Liver (tissue), 9 donors: Measurements from ENCODE around the gene PTK6. TPM values are rescaled to one million over a fixed set of nuclear protein-coding genes. Genes with fewer than 3 reads are reported as not detected.

ENCODE experiments used
- DNase-seq: peaks from one replicate; pipeline ENCODE4 v3.0.0-alpha.2; 2017; ENCODE audit warnings: low spot score
- H3K27ac ChIP-seq, 2 donors: one replicate each; pipeline ENCODE4 v1.7.0; 2013; ENCODE audit warnings: inconsistent platforms in 2 of 2, low read length in 2 of 2, control low read depth in 1 of 2, low read depth in 1 of 2, mild to moderate bottlenecking in 1 of 2
- H3K27me3 ChIP-seq, 4 donors: one replicate each; pipeline versions ENCODE4 v1.6.1 to v1.7.0; 2013; ENCODE audit warnings: low read length in 3 of 4, inconsistent platforms in 1 of 4, mild to moderate bottlenecking in 1 of 4, moderate library complexity in 1 of 4; ENCODE audit not compliant: control insufficient read depth in 4 of 4, insufficient read depth in 4 of 4
- H3K36me3 ChIP-seq, 4 donors: one replicate each; pipeline versions ENCODE4 v1.6.1 to v1.7.0; 2013; ENCODE audit warnings: low read length in 3 of 4, mild to moderate bottlenecking in 3 of 4, low read depth in 1 of 4, moderate library complexity in 1 of 4; ENCODE audit not compliant: control insufficient read depth in 4 of 4, insufficient read depth in 3 of 4
- H3K4me1 ChIP-seq, 4 donors: one replicate each; pipeline versions ENCODE4 v1.6.1 to v1.7.0; 2013; ENCODE audit warnings: low read length in 3 of 4, mild to moderate bottlenecking in 3 of 4, moderate library complexity in 1 of 4; ENCODE audit not compliant: control insufficient read depth in 4 of 4, insufficient read depth in 4 of 4
- H3K4me3 ChIP-seq, 3 donors: one replicate each; pipeline versions ENCODE4 v1.6.1 to v1.7.0; 2013; ENCODE audit warnings: low read length in 3 of 3, control low read depth in 1 of 3, low read depth in 1 of 3, mild to moderate bottlenecking in 1 of 3
- H3K9ac ChIP-seq, 2 donors: one replicate each; pipeline ENCODE4 v1.7.0; 2013; ENCODE audit warnings: low read length in 2 of 2, mild to moderate bottlenecking in 2 of 2, moderate library complexity in 2 of 2, control low read depth in 1 of 2, low read depth in 1 of 2
- H3K9me3 ChIP-seq, 4 donors: one replicate each; pipeline versions ENCODE4 v1.6.1 to v1.7.0; 2013; ENCODE audit warnings: low read length in 3 of 4; ENCODE audit not compliant: control insufficient read depth in 4 of 4
- CTCF ChIP-seq: fragments of 150-350 bp; IDR thresholded peaks from 2 replicates; pipeline ENCODE4 v1.5.1; 2017; ENCODE audit warnings: improper control_type of control experiment, low read depth, low read length; ENCODE audit not compliant: missing input control
- EGR1 ChIP-seq, 2 donors: IDR thresholded peaks; 2 replicates each; pipeline ENCODE4 v1.6.1; 2016 to 2018; ENCODE audit warnings: antibody characterized with exemption in 2 of 2, low read depth in 2 of 2
- FOXA1 ChIP-seq: IDR thresholded peaks from 2 replicates; pipeline ENCODE4 v1.6.1; 2016; ENCODE audit warnings: antibody characterized with exemption
- GABPA ChIP-seq, 2 donors: IDR thresholded peaks in 1 of 2; conservative IDR thresholded peaks in 1 of 2; 2 replicates each; pipeline ENCODE4 v1.6.1; 2016; ENCODE audit warnings: antibody characterized with exemption in 2 of 2, mild to moderate bottlenecking in 1 of 2, moderate library complexity in 1 of 2
- HNF4A ChIP-seq, 2 donors: conservative IDR thresholded peaks; 2 replicates each; pipeline ENCODE4 v1.6.1; 2016; ENCODE audit warnings: antibody characterized with exemption in 2 of 2, mild to moderate bottlenecking in 2 of 2
- HNF4G ChIP-seq: IDR thresholded peaks from 2 replicates; pipeline ENCODE4 v1.6.1; 2016; ENCODE audit warnings: antibody characterized with exemption
- MAX ChIP-seq: IDR thresholded peaks from 2 replicates; pipeline ENCODE4 v1.6.1; 2016; ENCODE audit warnings: antibody characterized with exemption
- NR2F2 ChIP-seq: IDR thresholded peaks from 2 replicates; pipeline ENCODE4 v1.6.1; 2016; ENCODE audit warnings: antibody characterized with exemption
- RAD21 ChIP-seq, 2 donors: IDR thresholded peaks; 2 replicates each; pipeline ENCODE4 v1.6.1; 2016; ENCODE audit warnings: antibody characterized with exemption in 2 of 2, mild to moderate bottlenecking in 2 of 2
- REST ChIP-seq: IDR thresholded peaks from 2 replicates; pipeline ENCODE4 v1.6.1; 2016; ENCODE audit warnings: antibody characterized with exemption, mild to moderate bottlenecking
- RXRA ChIP-seq, 2 donors: IDR thresholded peaks; 2 replicates each; pipeline ENCODE4 v1.6.1; 2017 to 2018; ENCODE audit warnings: antibody characterized with exemption in 2 of 2, mild to moderate bottlenecking in 1 of 2
- TAF1 ChIP-seq: conservative IDR thresholded peaks from 2 replicates; pipeline ENCODE4 v1.6.1; 2016; ENCODE audit warnings: antibody characterized with exemption, mild to moderate bottlenecking
- YY1 ChIP-seq: IDR thresholded peaks from 2 replicates; pipeline ENCODE4 v1.6.1; 2016; ENCODE audit warnings: antibody characterized with exemption, mild to moderate bottlenecking
- ZBTB33 ChIP-seq: IDR thresholded peaks from 2 replicates; pipeline ENCODE4 v1.6.1; 2016; ENCODE audit warnings: antibody characterized with exemption
- WGBS: extraction: QIAGEN DNeasy Blood & Tissue Kit; methylation state at CpG from one replicate; pipeline ENCODE4 v1.1.7; 2013; 5-methylcytosine and 5-hydroxymethylcytosine counted together
- polyA plus RNA-seq, 2 donors: library from polyadenylated mRNA; stranded (reverse) in 1 of 2; unstranded in 1 of 2; fragments of 200-250 nt in 1 of 2; fragments of >200 nt in 1 of 2; fragmentation: Nextera tagmentation in 1 of 2; extraction: Ambion mirVana in 1 of 2; gene quantifications; one replicate each; pipeline versions ENCODE4 v1.2.1 to v1.2.3, GENCODE V29; 2013 to 2015
- total RNA-seq, 2 donors: library from RNA; depleted of rRNA; stranded (reverse); fragments of >200 nt; gene quantifications; one replicate each; pipeline ENCODE4 v1.2.3, GENCODE V29; 2014
- TF ChIP-seq, protein P1 (sequence below): IDR thresholded peaks from 2 replicates; pipeline ENCODE4 v1.6.1; 2016; ENCODE audit warnings: antibody characterized with exemption
- donor health status: healthy.
- donor health status: healthy.
- donor health status: healthy.
- donor health status: healthy.
- donor health status: healthy.

Gene PTK6
- total and polyA plus RNA-seq, 4 donors, result 0.05 to 1.2 (median 0.23) TPM

- no peak overlapping the region for H3K9ac ChIP-seq
- H3K9me3 ChIP-seq, result peaks cover 0 to 2% (median 0%) of the 10 kb centered on the region in 4 donors
- DNase-seq, result no peak
- H3K36me3 ChIP-seq, result no peaks in the 10 kb centered on the region
- TF ChIP-seq YY1, result no peak
- TF ChIP-seq HNF4G, result no peak
- no peak for TF ChIP-seq NR2F2
- no peak for TF ChIP-seq TAF1
- no peak for TF ChIP-seq ZBTB33
- TF ChIP-seq EGR1 (IDR thresholded peaks at IDR 0.05; ENCODE audit: low read depth in 2 of 2), result no peak
- TF ChIP-seq HNF4A (conservative IDR thresholded peaks at IDR 0.05), result no peak
- no peak for TF ChIP-seq GABPA (IDR thresholded peaks at IDR 0.05 in 1 of 2, conservative IDR thresholded peaks at IDR 0.05 in 1 of 2)
- no peak for TF ChIP-seq MAX
- TF ChIP-seq REST, result no peak
- TF ChIP-seq RAD21 (IDR thresholded peaks at IDR 0.05), result no peak
- no peak for TF ChIP-seq FOXA1
- H3K4me3 ChIP-seq, result no peak overlapping the region
- peaks cover 0 to 6% (median 0%) of the 10 kb centered on the region in 4 donors for H3K4me1 ChIP-seq
- H3K27me3 ChIP-seq, result peaks cover 2 to 9% (median 5%) of the 10 kb centered on the region in 4 donors
- H3K27ac ChIP-seq, result no peak overlapping the region
- 43% methylated on average over 14 of the region's 14 CpGs for WGBS
These were observed 49.9 kb downstream of the PTK6 start for GRCh38 chr20:63487116-63487764.

GRCh38 chr20:63486300-63486855, 50.8 kb downstream of the PTK6 start:
- 88% methylated on average over 17 of the region's 17 CpGs for WGBS
- TF ChIP-seq ZBTB33 (no peak), FOXA1 (no peak), CTCF (no peak), HNF4G (no peak), GABPA (IDR thresholded peaks at IDR 0.05 in 1 of 2, conservative IDR thresholded peaks at IDR 0.05 in 1 of 2) (no peak), REST (no peak), RXRA (IDR thresholded peaks at IDR 0.05) (no peak), YY1 (no peak), EGR1 (IDR thresholded peaks at IDR 0.05; ENCODE audit: low read depth in 2 of 2) (no peak), NR2F2 (no peak), MAX (no peak)
- TF ChIP-seq, protein P1, sequence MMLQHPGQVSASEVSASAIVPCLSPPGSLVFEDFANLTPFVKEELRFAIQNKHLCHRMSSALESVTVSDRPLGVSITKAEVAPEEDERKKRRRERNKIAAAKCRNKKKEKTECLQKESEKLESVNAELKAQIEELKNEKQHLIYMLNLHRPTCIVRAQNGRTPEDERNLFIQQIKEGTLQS, result no peak
- no peaks in the 10 kb centered on the region for H3K36me3 ChIP-seq
- DNase-seq, result no peak
- no peak overlapping the region for H3K9ac ChIP-seq
- peaks cover 0 to 2% (median 0%) of the 10 kb centered on the region in 4 donors for H3K9me3 ChIP-seq
- peaks cover 0 to 6% (median 0%) of the 10 kb centered on the region in 4 donors for H3K4me1 ChIP-seq
- H3K27ac ChIP-seq, result no peak overlapping the region
- H3K4me3 ChIP-seq, result no peak overlapping the region
- peaks cover 2 to 9% (median 5%) of the 10 kb centered on the region in 4 donors for H3K27me3 ChIP-seq
